Stimulated activated CD8-positive, alpha-beta memory T cell treated with anti-CD3 and anti-CD28 coated beads, Interleukin-15, amount 100 ng/mL, for 1 hour (primary cell): ENCODE results near the gene METTL18.

Experiments
- DNase-seq: peaks from one replicate; pipeline ENCODE4 v3.0.0-alpha.2; 2020; ENCODE audit warnings: low read depth

Gene METTL18

GRCh38 chr1:169785267-169785666 lies 9.4 kb downstream of the METTL18 start:
- DNase-seq: no peak

DNA sequence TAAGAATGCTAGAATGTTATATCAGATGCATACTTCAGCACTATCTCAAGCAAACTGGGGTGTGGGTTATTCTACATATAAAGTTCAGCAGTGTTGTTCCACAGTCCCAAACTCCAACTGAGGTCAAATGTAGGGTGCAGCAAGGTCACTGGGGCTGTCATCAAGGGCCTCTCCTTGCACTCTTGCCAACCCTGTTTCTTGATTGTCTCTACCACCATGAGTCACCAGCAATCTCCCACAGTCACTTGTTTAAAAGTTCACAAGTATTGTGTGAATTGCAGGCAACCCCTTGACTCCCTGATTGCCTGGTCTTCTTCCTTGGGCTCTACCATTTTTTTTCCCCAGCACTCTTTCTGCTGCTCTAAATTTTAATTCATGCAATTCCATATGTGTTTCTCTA lies 10.6 kb downstream of the METTL18 start:
- DNase-seq: no peak

GRCh38 chr1:169782596-169782995 lies 12.1 kb downstream of the METTL18 start:
- DNase-seq: no peak

- no peak for DNase-seq
Measured at GRCh38 chr1:169779970-169780369, 14.7 kb downstream of the METTL18 start.

GRCh38 chr1:169779150-169779549 lies 15.6 kb downstream of the METTL18 start:
- DNase-seq: no peak

DNA sequence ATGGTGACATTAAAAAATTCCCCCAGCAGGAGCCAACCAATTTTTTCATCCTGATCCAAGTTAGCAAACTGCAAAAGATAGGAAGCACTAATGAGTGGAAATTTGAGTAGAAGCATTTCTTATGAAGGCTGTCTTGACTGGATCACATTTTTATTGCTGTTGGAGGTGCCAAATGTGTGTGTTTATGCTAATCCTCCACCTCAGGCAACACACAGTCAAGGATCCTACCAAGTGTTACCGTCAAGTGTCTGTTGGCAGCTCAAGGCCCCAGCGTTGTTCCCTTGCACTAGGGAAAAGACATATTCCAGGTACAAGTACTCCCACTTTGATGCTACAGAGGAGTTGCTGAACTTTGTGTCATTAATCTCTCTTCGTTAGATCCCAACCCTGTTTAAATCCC lies 18.3 kb downstream of the METTL18 start:
- DNase-seq: no peak

DNA sequence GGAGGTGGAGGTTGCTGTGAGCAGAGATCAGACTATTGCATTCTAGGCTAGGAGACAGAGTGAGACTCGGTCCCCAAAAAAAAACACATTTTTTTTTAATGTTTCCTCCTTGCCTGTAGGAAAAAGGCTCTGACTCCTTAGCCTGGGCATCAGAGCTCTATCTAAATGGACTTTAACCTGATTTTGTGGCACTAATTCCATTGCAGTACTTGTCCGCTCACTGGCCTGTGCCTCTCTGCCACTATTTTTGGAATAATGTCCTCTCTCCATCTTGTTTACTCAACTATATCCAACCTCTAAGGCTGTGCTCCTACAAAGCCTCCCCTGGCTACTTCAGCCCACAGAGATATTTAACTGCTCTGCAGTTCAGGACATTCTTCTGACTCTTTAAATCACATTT lies 26.5 kb downstream of the METTL18 start:
- DNase-seq: no peak

DNA sequence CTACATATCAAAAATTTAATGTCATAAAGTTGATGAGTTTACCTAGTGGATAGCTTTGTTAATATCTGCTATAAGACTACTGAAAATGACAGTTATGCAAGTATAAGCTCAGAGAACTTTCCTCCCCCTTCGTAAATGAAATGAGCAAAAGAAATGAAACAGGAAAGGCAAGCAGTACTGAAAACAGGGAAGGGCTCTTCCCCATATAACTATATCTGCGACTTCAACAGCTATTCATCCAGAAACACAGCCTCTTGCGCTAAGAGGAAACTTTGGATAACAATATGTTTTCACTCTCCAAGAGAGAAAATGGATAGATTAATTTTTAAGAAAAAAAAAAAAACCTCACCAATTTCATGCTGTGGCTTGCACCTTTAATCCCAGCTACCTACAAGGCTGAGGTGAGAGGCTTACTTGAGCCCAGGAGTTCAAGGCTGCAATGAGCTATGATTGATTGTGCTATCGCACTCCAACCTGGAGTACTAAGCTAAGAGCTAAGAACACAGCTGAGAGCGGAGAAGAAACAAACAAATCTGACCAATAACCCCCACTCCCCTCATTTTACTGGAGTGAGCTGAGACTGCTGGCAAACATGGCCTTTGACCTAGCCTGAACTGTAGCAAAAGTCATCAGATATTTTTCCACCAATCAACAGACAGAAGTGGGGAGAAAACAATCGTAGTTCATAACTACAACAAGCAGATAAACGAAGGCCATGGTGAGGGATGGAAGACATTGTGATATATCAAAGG lies 29.0 kb downstream of the METTL18 start:
- no peak for DNase-seq

- no peak for DNase-seq
Measured at GRCh38 chr1:169764919-169765318, 29.8 kb downstream of the METTL18 start.

- no peak for DNase-seq
Measured at GRCh38 chr1:169762699-169763098, 32.0 kb downstream of the METTL18 start.

GRCh38 chr1:169759038-169759437 lies 35.7 kb downstream of the METTL18 start:
- no peak for DNase-seq

DNA sequence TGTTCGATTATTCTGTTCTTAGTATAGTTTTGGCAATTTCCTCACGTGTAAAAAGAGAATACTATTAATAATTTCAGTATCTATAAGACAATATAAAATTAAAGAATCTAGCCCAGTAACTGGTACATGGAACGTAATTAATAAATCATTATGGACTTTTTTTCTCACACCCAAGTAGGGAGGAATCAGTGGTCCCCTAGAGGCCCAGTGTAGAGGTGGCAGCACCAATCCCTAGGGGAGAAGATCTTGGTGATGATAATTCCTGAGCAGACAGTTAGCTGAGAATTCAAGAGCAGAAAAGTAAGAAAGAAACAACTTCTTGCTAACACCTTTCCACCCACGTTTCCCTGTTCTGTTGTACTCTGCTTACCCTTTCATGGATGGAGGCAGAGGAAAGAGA lies 41.2 kb downstream of the METTL18 start:
- no peak for DNase-seq

- no peak for DNase-seq
Measured at GRCh38 chr1:169750041-169750440, 44.7 kb downstream of the METTL18 start.

DNA sequence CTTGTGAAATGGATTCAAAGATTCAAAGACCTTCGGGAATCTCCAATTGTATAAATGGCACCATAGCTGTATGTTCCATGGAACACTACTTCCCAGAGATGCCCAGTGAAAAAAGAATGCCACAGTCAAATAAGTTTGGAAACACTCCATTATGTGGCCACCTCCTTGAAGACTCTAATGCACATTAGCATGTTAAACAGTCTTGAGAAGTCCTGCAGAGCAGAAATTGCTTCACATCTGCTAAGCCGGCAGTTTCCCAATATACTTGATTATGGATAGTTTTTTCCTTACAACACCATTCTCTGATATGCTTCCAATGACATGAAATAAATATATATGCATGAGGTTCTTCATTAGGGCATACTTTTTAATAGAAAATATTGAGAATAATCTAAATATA lies 48.2 kb downstream of the METTL18 start:
- no peak for DNase-seq

DNA sequence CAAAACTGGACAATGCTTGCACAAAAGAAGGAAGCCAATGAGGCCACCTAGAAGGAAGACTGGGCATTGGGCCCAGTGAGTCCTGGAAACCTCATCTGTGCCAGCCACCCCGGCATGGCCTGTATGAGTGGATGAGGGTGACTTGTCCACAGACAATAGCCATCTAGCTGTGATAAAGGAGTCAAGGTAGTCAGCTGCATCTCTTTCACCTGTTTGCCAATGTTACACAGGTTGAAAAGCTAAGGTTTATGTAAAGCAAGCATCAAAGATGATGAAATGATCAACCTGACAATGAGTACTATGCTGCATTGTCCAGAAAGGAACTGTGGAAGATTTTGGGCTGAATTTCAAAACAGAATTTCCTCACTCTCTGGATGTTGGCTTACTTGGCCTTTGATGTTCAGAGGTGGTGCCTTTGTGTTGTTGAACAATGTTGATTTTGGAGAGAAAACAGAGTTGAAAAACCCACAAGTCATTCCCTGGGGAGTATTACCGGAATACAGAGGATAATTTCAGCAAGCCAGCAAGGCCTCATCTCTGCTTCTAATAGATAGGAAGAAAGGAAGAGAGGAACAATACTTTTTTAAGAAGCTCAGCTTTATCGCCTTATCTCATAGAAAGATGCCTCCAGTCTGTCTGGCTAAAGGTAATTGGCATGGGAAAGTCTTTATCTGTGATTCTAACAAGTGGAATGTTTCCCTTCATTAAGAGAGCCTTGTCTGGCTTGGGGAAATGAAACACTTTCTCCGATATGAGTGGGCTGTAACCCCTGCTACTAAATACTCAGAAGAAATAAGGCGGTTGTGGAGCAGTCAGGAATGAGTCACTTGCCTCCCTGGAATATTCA lies 49.5 kb downstream of the METTL18 start:
- DNase-seq: no peak
